CD4-positive, alpha-beta T cell treated with Interleukin-17A for 4 hours (primary cell): ENCODE results near the gene CCDC146.
"Not testable (repeated sequence)": the region's sequence is repeated elsewhere in the genome, so short reads cannot be mapped to it uniquely, and the experiment has no call there.

Experiments used
- DNase-seq: peaks from one replicate; pipeline ENCODE4 v3.0.0-alpha.2; 2020; ENCODE audit warnings: mixed read lengths

CCDC146 gene

GRCh38 chr7:77334039-77334438 lies 211.6 kb downstream of the CCDC146 start:
- DNase-seq, result not testable (repeated sequence)

GRCh38 chr7:77335581-77335980 lies 213.2 kb downstream of the CCDC146 start:
- DNase-seq, result no peak

GRCh38 chr7:77337456-77337990 lies 215.1 kb downstream of the CCDC146 start:
- DNase-seq, result no peak

- no peak for DNase-seq
Measured at GRCh38 chr7:77338260-77338659, 215.8 kb downstream of the CCDC146 start.

GRCh38 chr7:77338883-77339629 lies 216.6 kb downstream of the CCDC146 start:
- no peak for DNase-seq

GRCh38 chr7:77339726-77340125 lies 217.3 kb downstream of the CCDC146 start:
- no peak for DNase-seq
